CD14-positive monocyte (primary cell): ENCODE results near the gene PRKAR1A. TPM values are rescaled to one million over a fixed set of nuclear protein-coding genes. Genes with fewer than 3 reads are reported as not detected.
"Not testable (repeated sequence)": the region's sequence is repeated elsewhere in the genome, so short reads cannot be mapped to it uniquely, and the experiment has no call there.

Experiments used
- DNase-seq, 3 donors: peaks; one replicate each; pipeline ENCODE4 v3.0.0-alpha.2; 2011 to 2022
- H2AFZ ChIP-seq: 2 replicates; pipeline ENCODE4 v1.6.0; 2012; ENCODE audit warnings: mild to moderate bottlenecking, low read depth, low read length, inconsistent platforms; ENCODE audit not compliant: insufficient read depth, poor library complexity, severe bottlenecking
- H3K27ac ChIP-seq, 2 donors: 1 replicate in 1 of 2; 2 replicates in 1 of 2; pipeline ENCODE4 v1.5.1; 2012 to 2013; ENCODE audit warnings: low read length in 2 of 2, control low read depth in 1 of 2, inconsistent platforms in 1 of 2, low read depth in 1 of 2, mild to moderate bottlenecking in 1 of 2
- H3K27me3 ChIP-seq, 2 donors: one replicate each; pipeline versions ENCODE4 v1.6.0 to v1.6.1; 2011 to 2013; ENCODE audit warnings: low read length in 2 of 2; ENCODE audit not compliant: control insufficient read depth in 2 of 2, insufficient read depth in 2 of 2
- H3K36me3 ChIP-seq, 2 donors: replicated peaks in 1 of 2; 1 replicate in 1 of 2; 2 replicates in 1 of 2; pipeline versions ENCODE4 v1.5.1 to v1.6.1; 2012 to 2013; ENCODE audit warnings: low read length in 2 of 2, control low read depth in 1 of 2, inconsistent platforms in 1 of 2, mild to moderate bottlenecking in 1 of 2; ENCODE audit not compliant: insufficient read depth in 2 of 2, control insufficient read depth in 1 of 2
- H3K4me1 ChIP-seq, 2 donors: 1 replicate in 1 of 2; 2 replicates in 1 of 2; pipeline versions ENCODE4 v1.5.1 to v1.6.1; 2012 to 2013; ENCODE audit warnings: low read length in 2 of 2, control low read depth in 1 of 2, inconsistent platforms in 1 of 2, mild to moderate bottlenecking in 1 of 2, moderate library complexity in 1 of 2; ENCODE audit not compliant: insufficient read depth in 2 of 2, control insufficient read depth in 1 of 2
- H3K4me2 ChIP-seq: replicated peaks from 2 replicates; pipeline ENCODE3; 2012; ENCODE audit warnings: low read length, moderate library complexity, mild to moderate bottlenecking; ENCODE audit not compliant: poor library complexity, severe bottlenecking; ENCODE audit errors: extremely low read depth
- H3K4me3 ChIP-seq, 3 experiments: fragments of 200-600 bp in 1 of 3; sonication (generic) in 1 of 3; replicated peaks in 1 of 3; 1 replicate in 2 of 3; 2 replicates in 1 of 3; pipeline ENCODE4 v1.5.1; 2011 to 2013; ENCODE audit warnings: low read length in 3 of 3, mild to moderate bottlenecking in 3 of 3, control low read depth in 2 of 3, low read depth in 2 of 3, inconsistent platforms in 1 of 3, moderate library complexity in 1 of 3
- H3K79me2 ChIP-seq: 2 replicates; pipeline ENCODE4 v1.6.0; 2012; ENCODE audit warnings: mild to moderate bottlenecking, control low read depth, inconsistent platforms, low read length, moderate library complexity; ENCODE audit not compliant: insufficient read depth
- H3K9ac ChIP-seq: 2 replicates; pipeline ENCODE4 v1.6.0; 2017; ENCODE audit warnings: low read length, mild to moderate bottlenecking; ENCODE audit not compliant: insufficient read depth, poor library complexity, severe bottlenecking
- H3K9me3 ChIP-seq, 2 donors: replicated peaks in 1 of 2; 1 replicate in 1 of 2; 2 replicates in 1 of 2; pipeline versions ENCODE4 v1.5.1 to v1.6.1; 2012 to 2013; ENCODE audit warnings: low read length in 2 of 2, control low read depth in 1 of 2; ENCODE audit not compliant: control insufficient read depth in 1 of 2, insufficient read depth in 1 of 2
- H4K20me1 ChIP-seq: 2 replicates; pipeline ENCODE4 v1.6.0; 2012; ENCODE audit warnings: mild to moderate bottlenecking, low read length, control low read depth, moderate library complexity; ENCODE audit not compliant: insufficient read depth
- H3K27ac Mint-ChIP-seq, 7 donors: one replicate each; pipeline ENCODE4 v1.8.0; 2020; ENCODE audit warnings: mild to moderate bottlenecking in 7 of 7, mixed read lengths in 7 of 7, moderate library complexity in 6 of 7, inconsistent platforms in 2 of 7
- H3K27me3 Mint-ChIP-seq, 3 donors: one replicate each; pipeline ENCODE4 v1.8.0; 2021 to 2022; ENCODE audit warnings: low read depth in 3 of 3, mild to moderate bottlenecking in 3 of 3, mixed read lengths in 3 of 3, moderate library complexity in 3 of 3, inconsistent platforms in 1 of 3
- H3K36me3 Mint-ChIP-seq, 2 donors: one replicate each; pipeline ENCODE4 v1.8.0; 2020; ENCODE audit warnings: mixed read lengths in 2 of 2, inconsistent platforms in 1 of 2, mild to moderate bottlenecking in 1 of 2
- H3K4me1 Mint-ChIP-seq: one replicate; pipeline ENCODE4 v1.8.0; 2020; ENCODE audit warnings: mild to moderate bottlenecking, mixed read lengths
- H3K4me3 Mint-ChIP-seq, 2 donors: one replicate each; pipeline ENCODE4 v1.8.0; 2020; ENCODE audit warnings: mild to moderate bottlenecking in 2 of 2, mixed read lengths in 2 of 2, moderate library complexity in 1 of 2
- H3K9me3 Mint-ChIP-seq, 7 donors: one replicate each; pipeline ENCODE4 v1.8.0; 2020 to 2022; ENCODE audit warnings: mixed read lengths in 7 of 7, mild to moderate bottlenecking in 6 of 7, moderate library complexity in 6 of 7, inconsistent platforms in 2 of 7
- WGBS: methylation state at CpG from one replicate; pipeline ENCODE4 v1.1.5; 2013; ENCODE audit warnings: missing lambda C conversion rate; ENCODE audit not compliant: insufficient coverage; 5-methylcytosine and 5-hydroxymethylcytosine counted together
- intact Hi-C, 2 donors: fragments of 100-400 bp; cut with micrococcal nuclease; formaldehyde crosslinking; loops; one replicate each; pipeline versions ENCODE4 v1.15.0 to v1.15.1; 2023
- polyA plus RNA-seq, 3 donors: library from polyadenylated mRNA; depleted of rRNA in 1 of 3; unstranded in 2 of 3; stranded (reverse) in 1 of 3; fragments of 300-500 nt in 2 of 3; fragments of >200 nt in 1 of 3; fragmentation: Illumina TruSeq in 2 of 3; gene quantifications; 1 replicate in 2 of 3; 2 replicates in 1 of 3; pipeline ENCODE4 v1.2.3, GENCODE V29; 2012 to 2021
- TF ChIP-seq, protein P1 (sequence below): fragments of 200-600 bp; IDR thresholded peaks from one replicate; pipeline ENCODE4 v1.8.0; 2022; ENCODE audit warnings: antibody characterized with exemption, mild to moderate bottlenecking

The PRKAR1A gene
- polyA plus RNA-seq, 3 donors = 91.9 to 436 (median 300) TPM

DNA sequence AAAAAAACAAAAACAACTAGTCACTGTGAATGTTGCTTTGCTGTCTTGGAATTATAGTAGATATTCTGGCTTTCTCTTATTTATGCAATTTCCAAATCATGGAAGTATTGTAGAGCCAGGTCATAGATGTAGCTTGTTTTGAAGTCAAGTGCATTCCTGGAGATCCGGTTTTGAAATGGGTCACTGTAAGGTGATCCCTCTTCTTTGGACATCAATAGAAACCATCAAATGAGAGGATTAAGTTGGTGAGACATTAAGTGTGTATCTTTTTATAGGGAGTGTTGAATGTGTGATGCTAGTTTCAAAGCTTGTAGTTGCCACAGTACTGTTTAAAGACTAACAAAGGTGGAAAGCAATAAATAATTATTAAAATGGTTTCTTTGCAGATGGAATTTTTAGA is 4.5 kb downstream of the PRKAR1A start:
- no peak overlapping the region for H3K4me3 Mint-ChIP-seq
- peaks cover 37% of the 10 kb centered on the region for H3K4me1 Mint-ChIP-seq
- H3K79me2 ChIP-seq = peaks cover 99% of the 10 kb centered on the region
- H2AFZ ChIP-seq = no peak overlapping the region
- no peak overlapping the region for H3K4me2 ChIP-seq
- H3K9me3 ChIP-seq = no peaks in the 10 kb centered on the region
- 86% methylated on average over 1 of the region's 1 CpG for WGBS
- TF ChIP-seq, protein P1, sequence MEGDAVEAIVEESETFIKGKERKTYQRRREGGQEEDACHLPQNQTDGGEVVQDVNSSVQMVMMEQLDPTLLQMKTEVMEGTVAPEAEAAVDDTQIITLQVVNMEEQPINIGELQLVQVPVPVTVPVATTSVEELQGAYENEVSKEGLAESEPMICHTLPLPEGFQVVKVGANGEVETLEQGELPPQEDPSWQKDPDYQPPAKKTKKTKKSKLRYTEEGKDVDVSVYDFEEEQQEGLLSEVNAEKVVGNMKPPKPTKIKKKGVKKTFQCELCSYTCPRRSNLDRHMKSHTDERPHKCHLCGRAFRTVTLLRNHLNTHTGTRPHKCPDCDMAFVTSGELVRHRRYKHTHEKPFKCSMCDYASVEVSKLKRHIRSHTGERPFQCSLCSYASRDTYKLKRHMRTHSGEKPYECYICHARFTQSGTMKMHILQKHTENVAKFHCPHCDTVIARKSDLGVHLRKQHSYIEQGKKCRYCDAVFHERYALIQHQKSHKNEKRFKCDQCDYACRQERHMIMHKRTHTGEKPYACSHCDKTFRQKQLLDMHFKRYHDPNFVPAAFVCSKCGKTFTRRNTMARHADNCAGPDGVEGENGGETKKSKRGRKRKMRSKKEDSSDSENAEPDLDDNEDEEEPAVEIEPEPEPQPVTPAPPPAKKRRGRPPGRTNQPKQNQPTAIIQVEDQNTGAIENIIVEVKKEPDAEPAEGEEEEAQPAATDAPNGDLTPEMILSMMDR = no peak
- no peak overlapping the region for H3K27ac ChIP-seq
- intact Hi-C loops = loop anchor here in 1 of 2 donors (10.0 kb wide), 1 partner anchor 728 kb away; no protein-coding TSS in a partner anchor
- H3K9ac ChIP-seq = no peak overlapping the region
- DNase-seq = no peak
- peaks cover 49 to 64% of the 10 kb centered on the region in 2 donors for H3K36me3 Mint-ChIP-seq
- peaks cover 42 to 63% of the 10 kb centered on the region in 2 donors for H3K36me3 ChIP-seq
- H3K9me3 Mint-ChIP-seq = peaks cover 0 to 5% (median 0%) of the 10 kb centered on the region in 7 donors
- peak overlapping the region in 1 of 7 donors; percentile 6 for H3K27ac Mint-ChIP-seq
- no peak overlapping the region for H3K4me3 ChIP-seq
- peaks cover 81% of the 10 kb centered on the region for H4K20me1 ChIP-seq
- H3K27me3 ChIP-seq = no peaks in the 10 kb centered on the region
- peaks cover 22 to 34% of the 10 kb centered on the region in 2 donors for H3K4me1 ChIP-seq
- peaks cover 0 to 5% (median 0%) of the 10 kb centered on the region in 3 donors for H3K27me3 Mint-ChIP-seq

DNA sequence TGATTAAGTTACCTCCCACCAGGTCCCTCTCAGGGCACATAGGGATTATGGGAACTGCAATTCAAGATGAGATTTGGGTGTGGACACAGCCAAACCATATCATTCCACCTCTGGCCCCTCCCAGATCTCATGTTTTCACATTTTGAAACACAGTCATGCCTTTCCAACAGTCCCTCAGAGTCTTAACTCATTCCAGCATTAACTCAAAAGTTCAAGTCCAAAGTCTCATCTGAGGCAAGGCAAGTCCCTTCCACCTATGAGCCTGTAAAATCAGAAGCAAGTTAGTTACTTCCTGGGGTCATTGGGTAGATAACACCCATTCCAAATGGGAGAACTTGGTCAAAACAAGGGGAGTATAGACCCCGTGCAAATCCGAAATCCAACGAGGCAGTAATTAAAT is 5.4 kb downstream of the PRKAR1A start:
- not testable (repeated sequence) for H3K4me2 ChIP-seq, H3K27ac ChIP-seq, DNase-seq, H2AFZ ChIP-seq, H3K9me3 Mint-ChIP-seq, H3K9me3 ChIP-seq, H3K27me3 Mint-ChIP-seq, H3K9ac ChIP-seq, H3K4me3 ChIP-seq, H3K4me3 Mint-ChIP-seq, H3K27me3 ChIP-seq
- Histone ChIP-seq H3K79me2 (peaks cover 99% of the 10 kb centered on the region), H3K4me1 (peaks cover 22 to 31% of the 10 kb centered on the region in 2 donors), H3K36me3 (peaks cover 49 to 71% of the 10 kb centered on the region in 2 donors), H4K20me1 (peaks cover 90% of the 10 kb centered on the region)
- intact Hi-C loops = loop anchor here in 1 of 2 donors (10.0 kb wide), 1 partner anchor 727 kb away; no protein-coding TSS in a partner anchor
- H3K27ac Mint-ChIP-seq = peak overlapping the region in 1 of 7 donors; percentile 1
- no CpG with 5 or more reads among the region's 3 CpGs for WGBS
- H3K4me1 Mint-ChIP-seq = peaks cover 37% of the 10 kb centered on the region
- H3K36me3 Mint-ChIP-seq = peaks cover 56 to 71% of the 10 kb centered on the region in 2 donors
